Measurements from ENCODE around the gene GSTA4. TPM values are rescaled to one million over a fixed set of nuclear protein-coding genes. Genes with fewer than 3 reads are reported as not detected.

The GSTA4 gene
- total RNA-seq, 3 donors from 2014 or later: 8.3 to 15.5 (median 14.7) TPM

DNA sequence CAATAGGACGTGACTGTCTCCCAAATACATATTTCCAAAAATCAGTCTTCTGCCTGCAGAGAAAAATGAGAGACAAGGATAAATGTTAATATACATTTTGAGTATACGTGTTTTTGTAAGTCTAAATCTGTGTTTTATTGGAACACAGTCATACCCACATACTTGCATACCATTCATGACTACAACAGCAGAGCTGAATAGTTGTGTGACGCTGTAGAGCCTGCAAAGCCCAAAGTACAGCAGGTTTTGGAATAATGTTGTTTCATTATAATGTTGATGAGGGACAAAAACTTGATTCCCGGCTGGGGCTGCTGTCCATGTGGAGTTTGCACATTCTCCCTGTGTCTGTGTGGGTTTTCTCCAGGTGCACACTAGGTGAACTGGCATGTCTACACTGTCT is 46.3 kb upstream of the GSTA4 start:
- ATAC-seq: no peak
- Histone ChIP-seq H3K4me1 (ENCODE audit: low read depth) (no peaks in the 10 kb centered on the region), H3K36me3 (ENCODE audit: low read depth) (peaks cover 4% of the 10 kb centered on the region), H3K4me3 (no peak overlapping the region), H3K9me3 (no peaks in the 10 kb centered on the region)
- DNase-seq: no peak
- intact Hi-C loops (cut with DNase I, micrococcal nuclease): no loop called here
- TF ChIP-seq, protein P1, sequence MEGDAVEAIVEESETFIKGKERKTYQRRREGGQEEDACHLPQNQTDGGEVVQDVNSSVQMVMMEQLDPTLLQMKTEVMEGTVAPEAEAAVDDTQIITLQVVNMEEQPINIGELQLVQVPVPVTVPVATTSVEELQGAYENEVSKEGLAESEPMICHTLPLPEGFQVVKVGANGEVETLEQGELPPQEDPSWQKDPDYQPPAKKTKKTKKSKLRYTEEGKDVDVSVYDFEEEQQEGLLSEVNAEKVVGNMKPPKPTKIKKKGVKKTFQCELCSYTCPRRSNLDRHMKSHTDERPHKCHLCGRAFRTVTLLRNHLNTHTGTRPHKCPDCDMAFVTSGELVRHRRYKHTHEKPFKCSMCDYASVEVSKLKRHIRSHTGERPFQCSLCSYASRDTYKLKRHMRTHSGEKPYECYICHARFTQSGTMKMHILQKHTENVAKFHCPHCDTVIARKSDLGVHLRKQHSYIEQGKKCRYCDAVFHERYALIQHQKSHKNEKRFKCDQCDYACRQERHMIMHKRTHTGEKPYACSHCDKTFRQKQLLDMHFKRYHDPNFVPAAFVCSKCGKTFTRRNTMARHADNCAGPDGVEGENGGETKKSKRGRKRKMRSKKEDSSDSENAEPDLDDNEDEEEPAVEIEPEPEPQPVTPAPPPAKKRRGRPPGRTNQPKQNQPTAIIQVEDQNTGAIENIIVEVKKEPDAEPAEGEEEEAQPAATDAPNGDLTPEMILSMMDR (IDR thresholded peaks at IDR 0.05): no peak

DNA sequence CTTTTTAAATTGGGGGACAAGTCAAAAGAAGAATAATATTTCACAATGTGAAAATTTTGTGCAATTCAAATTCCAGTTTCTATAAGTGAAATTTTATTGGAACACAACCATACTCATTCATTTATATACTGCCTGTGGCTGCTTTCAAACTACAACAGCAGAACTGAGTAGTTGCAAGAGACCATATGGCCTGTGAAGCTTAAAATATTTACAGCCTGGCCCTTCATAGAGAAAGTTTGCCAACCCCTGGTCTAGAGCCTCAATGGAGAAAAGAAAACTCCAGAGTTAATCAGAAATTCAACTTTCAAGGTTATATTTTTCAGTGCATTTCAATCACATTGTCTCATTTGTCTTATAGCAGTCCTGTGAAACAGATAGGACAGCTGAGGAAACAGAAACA is 43.5 kb upstream of the GSTA4 start:
- H3K4me1 ChIP-seq (ENCODE audit: low read depth): no peaks in the 10 kb centered on the region
- DNase-seq (no peak), ATAC-seq (no peak)
- H3K4me3 ChIP-seq: no peak overlapping the region
- intact Hi-C loops (cut with DNase I, micrococcal nuclease): no loop called here
- no peaks in the 10 kb centered on the region for H3K9me3 ChIP-seq
- H3K36me3 ChIP-seq (ENCODE audit: low read depth): peaks cover 4% of the 10 kb centered on the region
- TF ChIP-seq, protein P1 (IDR thresholded peaks at IDR 0.05): no peak

DNA sequence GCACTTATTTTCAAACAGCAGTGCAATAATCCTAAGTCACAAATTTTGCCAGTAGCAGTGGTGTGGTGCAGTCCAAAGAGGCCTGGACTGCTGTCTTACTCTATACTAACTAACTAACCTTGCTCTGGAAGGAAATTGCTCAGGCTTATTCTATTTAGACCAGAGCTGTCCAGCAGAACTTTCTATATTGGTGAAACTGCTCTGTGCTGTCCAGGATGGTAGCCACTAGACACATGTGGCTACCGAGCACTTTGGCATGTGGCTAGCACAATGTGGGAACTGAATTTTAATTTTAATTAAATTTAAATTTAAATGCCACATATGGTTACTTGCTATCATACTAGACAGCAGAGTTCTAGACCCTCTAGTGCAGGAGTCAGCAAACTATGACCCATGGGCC is 43.1 kb upstream of the GSTA4 start:
- Histone ChIP-seq H3K4me3 (no peak overlapping the region), H3K4me1 (ENCODE audit: low read depth) (no peaks in the 10 kb centered on the region), H3K9me3 (no peaks in the 10 kb centered on the region), H3K36me3 (ENCODE audit: low read depth) (peaks cover 4% of the 10 kb centered on the region)
- TF ChIP-seq, protein P1 (IDR thresholded peaks at IDR 0.05): no peak
- DNase-seq (no peak), ATAC-seq (no peak)
- intact Hi-C loops (cut with DNase I, micrococcal nuclease): no loop called here

DNA sequence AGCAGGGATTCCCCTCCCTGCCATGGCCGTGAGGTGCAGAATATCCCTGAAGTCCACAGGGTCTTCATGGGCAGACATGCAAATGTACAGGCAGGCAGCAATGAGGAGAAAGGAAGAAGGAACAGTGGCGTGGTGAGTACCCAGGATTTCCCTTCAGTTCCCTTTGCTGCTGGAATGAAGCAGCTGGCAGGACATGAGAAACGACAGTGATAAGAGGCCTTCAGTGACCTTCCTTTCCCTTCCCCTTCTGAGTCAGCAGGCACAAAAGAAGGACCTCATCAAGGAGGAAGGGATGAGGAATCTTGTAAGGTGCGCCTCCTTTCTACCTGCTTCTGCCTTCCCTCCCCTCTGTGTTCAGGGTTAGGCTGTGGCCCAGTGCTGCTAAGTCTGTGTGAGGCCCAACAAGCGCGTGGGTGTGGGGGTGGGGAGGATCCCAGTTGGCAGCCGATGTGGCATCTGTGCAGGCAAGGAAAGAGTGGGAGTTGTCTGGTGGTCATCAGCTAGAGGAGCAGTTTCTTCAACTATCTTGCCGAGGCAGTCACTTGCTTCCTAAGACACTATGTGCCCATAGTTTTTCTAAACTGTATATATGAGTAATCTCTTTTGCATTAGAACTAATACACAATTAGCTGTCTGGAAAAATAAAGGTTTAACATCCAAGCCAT is 40.6 kb upstream of the GSTA4 start:
- no peak for ATAC-seq
- intact Hi-C loops (cut with DNase I, micrococcal nuclease): no loop called here
- peaks cover 4% of the 10 kb centered on the region for H3K36me3 ChIP-seq (ENCODE audit: low read depth)

DNA sequence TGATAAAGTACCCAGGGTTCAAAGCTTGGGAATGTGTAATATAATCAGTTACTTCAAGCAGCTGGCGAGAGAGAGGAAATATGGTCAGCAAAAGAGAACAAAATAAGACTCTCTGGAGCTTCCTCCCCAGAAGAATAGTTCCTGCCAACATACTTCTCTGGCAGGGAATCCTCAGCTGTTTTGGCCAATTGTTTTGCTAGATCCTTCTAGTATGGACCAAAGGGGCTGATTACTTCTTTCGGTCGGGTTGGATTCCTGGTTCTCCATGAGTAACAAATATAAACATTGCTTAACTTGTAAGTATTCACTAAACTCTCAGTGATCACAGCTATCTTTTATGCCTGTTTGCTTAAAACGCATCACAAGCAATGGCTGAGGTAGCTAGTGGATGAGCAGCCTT is 38.7 kb upstream of the GSTA4 start:
- TF ChIP-seq, protein P1 (IDR thresholded peaks at IDR 0.05): no peak
- Histone ChIP-seq H3K4me3 (no peak overlapping the region), H3K9me3 (no peaks in the 10 kb centered on the region), H3K36me3 (ENCODE audit: low read depth) (no peaks in the 10 kb centered on the region), H3K4me1 (ENCODE audit: low read depth) (no peaks in the 10 kb centered on the region)
- intact Hi-C loops (cut with DNase I, micrococcal nuclease): no loop called here
- DNase-seq: no peak
- ATAC-seq: peak; percentile 31

More for the DNA sequence above, 40.6 kb upstream of the GSTA4 start:
- no peak for DNase-seq
- H3K9me3 ChIP-seq: no peaks in the 10 kb centered on the region
- TF ChIP-seq, protein P1 (IDR thresholded peaks at IDR 0.05): no peak
- H3K4me3 ChIP-seq: no peak overlapping the region
- H3K4me1 ChIP-seq (ENCODE audit: low read depth): no peaks in the 10 kb centered on the region

DNA sequence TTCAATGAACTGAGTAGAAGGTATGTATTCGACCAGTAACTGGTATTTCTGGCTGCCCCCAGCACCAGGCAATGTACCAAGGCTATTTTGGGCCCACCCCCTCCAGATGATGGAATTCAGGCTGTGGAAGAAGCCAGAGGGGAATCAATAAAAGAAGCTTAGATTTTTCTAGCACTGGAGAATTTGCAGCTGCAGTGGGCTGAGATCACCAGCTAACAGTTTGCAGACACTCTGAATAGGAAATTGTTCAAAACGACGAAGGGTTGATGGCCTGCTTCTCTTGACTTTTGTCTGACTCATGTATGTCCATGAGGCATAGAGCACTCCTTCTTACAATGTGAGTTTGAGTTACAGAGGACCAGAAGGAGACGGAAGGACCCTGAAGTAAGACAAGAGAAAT is 37.8 kb upstream of the GSTA4 start:
- Histone ChIP-seq H3K36me3 (ENCODE audit: low read depth) (no peaks in the 10 kb centered on the region), H3K4me1 (ENCODE audit: low read depth) (no peaks in the 10 kb centered on the region), H3K4me3 (no peak overlapping the region), H3K9me3 (no peaks in the 10 kb centered on the region)
- TF ChIP-seq, protein P1 (IDR thresholded peaks at IDR 0.05): no peak
- intact Hi-C loops (cut with DNase I, micrococcal nuclease): no loop called here
- DNase-seq (no peak), ATAC-seq (no peak)

All from mucosa of descending colon (tissue), 3 donors.